Stimulated activated CD4-positive, alpha-beta T cell treated with anti-CD3 and anti-CD28 coated beads, Interleukin-15, amount 100 ng/mL, for 24 hours (primary cell): ENCODE data around the gene BCAT1.
"Not testable (repeated sequence)": the region's sequence is repeated elsewhere in the genome, so short reads cannot be mapped to it uniquely, and the experiment has no call there.

ENCODE experiments used
- DNase-seq: peaks from one replicate; pipeline ENCODE4 v3.0.0-alpha.2; 2020

Gene BCAT1

GRCh38 chr12:24898606-24899005 is 50.3 kb downstream of the BCAT1 start:
- DNase-seq = no peak

- DNase-seq = no peak
Measured at GRCh38 chr12:24898185-24898584, 50.7 kb downstream of the BCAT1 start.

- no peak for DNase-seq
Measured at GRCh38 chr12:24896171-24896570, 52.7 kb downstream of the BCAT1 start.

GRCh38 chr12:24895612-24896011 is 53.3 kb downstream of the BCAT1 start:
- DNase-seq = no peak

- no peak for DNase-seq
Measured at GRCh38 chr12:24894879-24895278, 54.0 kb downstream of the BCAT1 start.

- DNase-seq = no peak
Measured at GRCh38 chr12:24890048-24890803, 58.7 kb downstream of the BCAT1 start.

- DNase-seq = no peak
Measured at GRCh38 chr12:24889411-24889810, 59.5 kb downstream of the BCAT1 start.

GRCh38 chr12:24888813-24889212 is 60.1 kb downstream of the BCAT1 start:
- DNase-seq = no peak

- DNase-seq = no peak
Measured at GRCh38 chr12:24884911-24885310, 64.0 kb downstream of the BCAT1 start.

GRCh38 chr12:24881724-24882371 is 67.1 kb downstream of the BCAT1 start:
- DNase-seq = no peak

- no peak for DNase-seq
Measured at GRCh38 chr12:24881227-24881626, 67.7 kb downstream of the BCAT1 start.

- no peak for DNase-seq
Measured at GRCh38 chr12:24880732-24881131, 68.2 kb downstream of the BCAT1 start.

GRCh38 chr12:24879644-24880043 is 69.3 kb downstream of the BCAT1 start:
- no peak for DNase-seq

- no peak for DNase-seq
Measured at GRCh38 chr12:24875014-24875413, 73.9 kb downstream of the BCAT1 start.

GRCh38 chr12:24872211-24872610 is 76.7 kb downstream of the BCAT1 start:
- DNase-seq = no peak

- not testable (repeated sequence) for DNase-seq
Measured at GRCh38 chr12:24866139-24866538, 82.8 kb downstream of the BCAT1 start.

- DNase-seq = no peak
Measured at GRCh38 chr12:24864796-24865125, 84.1 kb downstream of the BCAT1 start.

GRCh38 chr12:24861766-24862540 is 86.9 kb downstream of the BCAT1 start:
- no peak for DNase-seq

- no peak for DNase-seq
Measured at GRCh38 chr12:24860546-24860945, 88.4 kb downstream of the BCAT1 start.

GRCh38 chr12:24856541-24856940 is 92.4 kb downstream of the BCAT1 start:
- no peak for DNase-seq

- no peak for DNase-seq
Measured at GRCh38 chr12:24854908-24855307, 94.0 kb downstream of the BCAT1 start.

- no peak for DNase-seq
Measured at GRCh38 chr12:24854017-24854416, 94.9 kb downstream of the BCAT1 start.

GRCh38 chr12:24853588-24853987 is 95.3 kb downstream of the BCAT1 start:
- DNase-seq = no peak

GRCh38 chr12:24853094-24853493 is 95.8 kb downstream of the BCAT1 start:
- no peak for DNase-seq
